Measurements from ENCODE around the gene SLFNL1. TPM values are rescaled to one million over a fixed set of nuclear protein-coding genes. Genes with fewer than 3 reads are reported as not detected.
A peak's percentile ranks its signal among the peaks of the same experiment; 100 is the strongest.

Gene SLFNL1
- total and polyA plus RNA-seq, 3 experiments from 2014 or later = 0.09 to 0.44 TPM; not detected in 1

GRCh38 chr1:40984066-40984465, 37.5 kb downstream of the SLFNL1 start:
- Mint-ChIP-seq H3K36me3 (peaks cover 17 to 63% (median 28%) of the 10 kb centered on the region in 3 donors), H3K9me3 (no peaks in the 10 kb centered on the region), H3K4me3 (peak overlapping the region in 1 of 7 donors; percentile 11), H3K27me3 (no peaks in the 10 kb centered on the region), H3K4me1 (peaks cover 20 to 36% (median 29%) of the 10 kb centered on the region in 3 donors), H3K27ac (peak overlapping the region in 1 of 8 donors; percentile 15)
- peaks cover 39% of the 10 kb centered on the region for H3K36me3 ChIP-seq (ENCODE audit: insufficient read depth, low read length)
- H3K27me3 ChIP-seq (ENCODE audit: insufficient read depth, low read length, poor library complexity, severe bottlenecking) = no peaks in the 10 kb centered on the region
- no peak overlapping the region for H3K27ac ChIP-seq (ENCODE audit: low read depth, low read length)
- H3K4me1 ChIP-seq (ENCODE audit: insufficient read depth, low read length) = peaks cover 23% of the 10 kb centered on the region
- ChIA-PET POLR2A (no interaction called here), CTCF (interaction anchor here (8.1 kb wide), 1 partner anchor 20 kb away, joined by 41 read pairs; no protein-coding TSS in a partner anchor)
- DNase-seq = no peak
- H3K4me3 ChIP-seq (ENCODE audit: low read length) = no peak overlapping the region
- no peaks in the 10 kb centered on the region for H3K9me3 ChIP-seq (ENCODE audit: low read length)

- Mint-ChIP-seq H3K27ac (no peak overlapping the region), H3K27me3 (no peaks in the 10 kb centered on the region), H3K9me3 (no peaks in the 10 kb centered on the region), H3K4me1 (peaks cover 22 to 36% (median 32%) of the 10 kb centered on the region in 3 donors), H3K4me3 (peak overlapping the region in 1 of 7 donors; percentile 31), H3K36me3 (peaks cover 13 to 55% (median 24%) of the 10 kb centered on the region in 3 donors)
- Histone ChIP-seq H3K27me3 (ENCODE audit: insufficient read depth, low read length, poor library complexity, severe bottlenecking) (no peaks in the 10 kb centered on the region), H3K9me3 (ENCODE audit: low read length) (no peaks in the 10 kb centered on the region), H3K4me3 (ENCODE audit: low read length) (no peak overlapping the region), H3K4me1 (ENCODE audit: insufficient read depth, low read length) (peaks cover 27% of the 10 kb centered on the region), H3K36me3 (ENCODE audit: insufficient read depth, low read length) (peaks cover 32% of the 10 kb centered on the region), H3K27ac (ENCODE audit: low read depth, low read length) (no peak overlapping the region)
- ChIA-PET CTCF (interaction anchor here (8.1 kb wide), 1 partner anchor 20 kb away, joined by 41 read pairs; no protein-coding TSS in a partner anchor), POLR2A (no interaction called here)
- DNase-seq = no peak
Measured at GRCh38 chr1:40983286-40983685, 38.2 kb downstream of the SLFNL1 start.

- Histone ChIP-seq H3K4me3 (ENCODE audit: low read length) (no peak overlapping the region), H3K9me3 (ENCODE audit: low read length) (no peaks in the 10 kb centered on the region), H3K27me3 (ENCODE audit: insufficient read depth, low read length, poor library complexity, severe bottlenecking) (no peaks in the 10 kb centered on the region), H3K36me3 (ENCODE audit: insufficient read depth, low read length) (peaks cover 31% of the 10 kb centered on the region), H3K27ac (ENCODE audit: low read depth, low read length) (no peak overlapping the region), H3K4me1 (ENCODE audit: insufficient read depth, low read length) (peaks cover 27% of the 10 kb centered on the region)
- POLR2A ChIA-PET = no interaction called here
- Mint-ChIP-seq H3K4me1 (peaks cover 22 to 36% (median 32%) of the 10 kb centered on the region in 3 donors), H3K9me3 (no peaks in the 10 kb centered on the region), H3K36me3 (peaks cover 12 to 49% (median 24%) of the 10 kb centered on the region in 3 donors), H3K27ac (no peak overlapping the region), H3K4me3 (no peak overlapping the region), H3K27me3 (no peaks in the 10 kb centered on the region)
- DNase-seq = no peak
- CTCF ChIA-PET = interaction anchor here (8.1 kb wide), 1 partner anchor 21 kb away, joined by 41 read pairs; no protein-coding TSS in a partner anchor
Measured at GRCh38 chr1:40982721-40983120, 38.8 kb downstream of the SLFNL1 start.

GRCh38 chr1:40981691-40982448, 39.7 kb downstream of the SLFNL1 start:
- Mint-ChIP-seq H3K9me3 (no peaks in the 10 kb centered on the region), H3K27me3 (no peaks in the 10 kb centered on the region), H3K27ac (peak overlapping the region in 5 of 8 donors; percentile 5 to 94 (median 60)), H3K36me3 (peaks cover 10 to 41% (median 19%) of the 10 kb centered on the region in 3 donors), H3K4me1 (peaks cover 22 to 36% (median 32%) of the 10 kb centered on the region in 3 donors), H3K4me3 (peak overlapping the region; percentile 36 to 78 (median 38))
- Histone ChIP-seq H3K4me1 (ENCODE audit: insufficient read depth, low read length) (peaks cover 27% of the 10 kb centered on the region), H3K9me3 (ENCODE audit: low read length) (no peaks in the 10 kb centered on the region), H3K27me3 (ENCODE audit: insufficient read depth, low read length, poor library complexity, severe bottlenecking) (no peaks in the 10 kb centered on the region), H3K27ac (ENCODE audit: low read depth, low read length) (no peak overlapping the region), H3K36me3 (ENCODE audit: insufficient read depth, low read length) (peaks cover 28% of the 10 kb centered on the region), H3K4me3 (ENCODE audit: low read length) (no peak overlapping the region)
- DNase-seq = no peak
- POLR2A ChIA-PET = no interaction called here
- CTCF ChIA-PET = interaction anchor here (8.1 kb wide), 1 partner anchor 22 kb away, joined by 41 read pairs; no protein-coding TSS in a partner anchor

GRCh38 chr1:40980453-40981121, 40.9 kb downstream of the SLFNL1 start:
- Mint-ChIP-seq H3K4me3 (peak overlapping the region; percentile 87 to 98 (median 95)), H3K36me3 (peaks cover 3 to 28% (median 9%) of the 10 kb centered on the region in 3 donors), H3K27ac (peak overlapping the region; percentile 94 to 99 (median 95)), H3K4me1 (peaks cover 22 to 36% (median 27%) of the 10 kb centered on the region in 3 donors), H3K27me3 (no peaks in the 10 kb centered on the region), H3K9me3 (no peaks in the 10 kb centered on the region)
- ChIA-PET CTCF (interaction anchor here (1.1 to 8.1 kb wide), 4 partner anchors 23 to 290 kb away, joined by 3 to 41 read pairs (median 3); partner anchors contain the start of genes CITED4 and NFYC), POLR2A (interaction anchor here (0.6 to 2.1 kb wide), 4 partner anchors 23 to 966 kb away, joined by 4 to 17 read pairs (median 8); partner anchors contain the start of genes CITED4 and NFYC)
- peak overlapping the region; percentile 69 for H3K4me3 ChIP-seq (ENCODE audit: low read length)
- H3K36me3 ChIP-seq (ENCODE audit: insufficient read depth, low read length) = peaks cover 16% of the 10 kb centered on the region
- no peaks in the 10 kb centered on the region for H3K27me3 ChIP-seq (ENCODE audit: insufficient read depth, low read length, poor library complexity, severe bottlenecking)
- H3K4me1 ChIP-seq (ENCODE audit: insufficient read depth, low read length) = peaks cover 27% of the 10 kb centered on the region
- DNase-seq = peak; percentile 42 to 78 (median 67)
- peak overlapping the region; percentile 76 for H3K27ac ChIP-seq (ENCODE audit: low read depth, low read length)
- no peaks in the 10 kb centered on the region for H3K9me3 ChIP-seq (ENCODE audit: low read length)

- H3K27me3 Mint-ChIP-seq = no peaks in the 10 kb centered on the region
- H3K4me1 Mint-ChIP-seq = peaks cover 22 to 36% (median 27%) of the 10 kb centered on the region in 3 donors
- H3K36me3 ChIP-seq (ENCODE audit: insufficient read depth, low read length) = peaks cover 10% of the 10 kb centered on the region
- no peaks in the 10 kb centered on the region for H3K9me3 ChIP-seq (ENCODE audit: low read length)
- H3K4me3 Mint-ChIP-seq = peak overlapping the region; percentile 87 to 98 (median 95)
- H3K27me3 ChIP-seq (ENCODE audit: insufficient read depth, low read length, poor library complexity, severe bottlenecking) = no peaks in the 10 kb centered on the region
- POLR2A ChIA-PET = interaction anchor here (0.6 to 2.1 kb wide), 5 partner anchors 24 to 1404 kb away, joined by 3 to 17 read pairs (median 4); partner anchors contain the start of genes CITED4 and NFYC
- CTCF ChIA-PET = interaction anchor here (1.1 to 8.1 kb wide), 5 partner anchors 24 to 289 kb away, joined by 3 to 41 read pairs (median 3); partner anchors contain the start of genes CITED4 and NFYC
- no peaks in the 10 kb centered on the region for H3K9me3 Mint-ChIP-seq
- peaks cover 27% of the 10 kb centered on the region for H3K4me1 ChIP-seq (ENCODE audit: insufficient read depth, low read length)
- no peak for DNase-seq
- H3K27ac Mint-ChIP-seq = peak overlapping the region; percentile 94 to 99 (median 95)
- H3K36me3 Mint-ChIP-seq = peaks cover 3 to 23% (median 4%) of the 10 kb centered on the region in 3 donors
- peak overlapping the region; percentile 76 for H3K27ac ChIP-seq (ENCODE audit: low read depth, low read length)
- peak overlapping the region; percentile 69 for H3K4me3 ChIP-seq (ENCODE audit: low read length)
Measured at GRCh38 chr1:40980068-40980452, 41.5 kb downstream of the SLFNL1 start.

- H3K4me1 Mint-ChIP-seq = peaks cover 22 to 36% (median 27%) of the 10 kb centered on the region in 3 donors
- no peaks in the 10 kb centered on the region for H3K27me3 Mint-ChIP-seq
- DNase-seq = peak; percentile 92 to 96 (median 94)
- H3K9me3 Mint-ChIP-seq = no peaks in the 10 kb centered on the region
- H3K27ac Mint-ChIP-seq = peak within 1 kb of the TSS; percentile 94 to 99 (median 95)
- peak within 1 kb of the TSS; percentile 69 for H3K4me3 ChIP-seq (ENCODE audit: low read length)
- ChIA-PET CTCF (interaction anchor here (1.1 to 8.1 kb wide), 4 partner anchors 24 to 288 kb away, joined by 3 to 41 read pairs (median 3); partner anchors contain the start of genes CITED4 and NFYC), POLR2A (interaction anchor here (0.6 to 2.1 kb wide), 6 partner anchors 24 to 1404 kb away, joined by 3 to 17 read pairs (median 4); partner anchors contain the start of genes CITED4 and NFYC)
- peaks cover 3 to 17% (median 4%) of the 10 kb centered on the region in 3 donors for H3K36me3 Mint-ChIP-seq
- no peaks in the 10 kb centered on the region for H3K9me3 ChIP-seq (ENCODE audit: low read length)
- H3K27ac ChIP-seq (ENCODE audit: low read depth, low read length) = peak within 1 kb of the TSS; percentile 76
- peaks cover 8% of the 10 kb centered on the region for H3K36me3 ChIP-seq (ENCODE audit: insufficient read depth, low read length)
- H3K4me3 Mint-ChIP-seq = peak within 1 kb of the TSS; percentile 87 to 98 (median 95)
- H3K4me1 ChIP-seq (ENCODE audit: insufficient read depth, low read length) = peaks cover 27% of the 10 kb centered on the region
- no peaks in the 10 kb centered on the region for H3K27me3 ChIP-seq (ENCODE audit: insufficient read depth, low read length, poor library complexity, severe bottlenecking)
Measured at GRCh38 chr1:40979241-40980067, 42.1 kb downstream of the SLFNL1 start, which contains the start of gene CTPS1. TSS of gene CTPS1 (plus strand) at chr1:40979696. CDS start at chr1:40983291, 3,595 bp downstream.
